Skin epidermis (tissue), 12 donors: ENCODE results near the gene VSIG2.
"Not testable (repeated sequence)": the region's sequence is repeated elsewhere in the genome, so short reads cannot be mapped to it uniquely, and the experiment has no call there.

Experiments
- H3K27ac ChIP-seq, 21 experiments: fragments of 200-600 bp; sonication (generic) in 11 of 21; one replicate each; pipeline ENCODE4 v1.5.0; 2020; ENCODE audit warnings: mild to moderate bottlenecking in 3 of 21, inconsistent platforms in 2 of 21, moderate library complexity in 2 of 21
- H3K4me3 ChIP-seq, 7 experiments: fragments of 200-600 bp; sonication (generic) in 2 of 7; one replicate each; pipeline ENCODE4 v1.5.0; 2020; ENCODE audit warnings: inconsistent platforms in 2 of 7, mild to moderate bottlenecking in 2 of 7, moderate library complexity in 1 of 7

Gene VSIG2, protein sequence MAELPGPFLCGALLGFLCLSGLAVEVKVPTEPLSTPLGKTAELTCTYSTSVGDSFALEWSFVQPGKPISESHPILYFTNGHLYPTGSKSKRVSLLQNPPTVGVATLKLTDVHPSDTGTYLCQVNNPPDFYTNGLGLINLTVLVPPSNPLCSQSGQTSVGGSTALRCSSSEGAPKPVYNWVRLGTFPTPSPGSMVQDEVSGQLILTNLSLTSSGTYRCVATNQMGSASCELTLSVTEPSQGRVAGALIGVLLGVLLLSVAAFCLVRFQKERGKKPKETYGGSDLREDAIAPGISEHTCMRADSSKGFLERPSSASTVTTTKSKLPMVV

GRCh38 chr11:124751741-124752470, at the start of gene VSIG2:
Gene VSIG2 (minus strand): TSS chr11:124752255. CDS start chr11:124752137, 118 bp downstream.
- Histone ChIP-seq H3K27ac (peak within 1 kb of the TSS in 3 of 21 experiments; percentile 14 to 22 (median 19)), H3K4me3 (peak within 1 kb of the TSS in 1 of 7 experiments; percentile 17)

DNA sequence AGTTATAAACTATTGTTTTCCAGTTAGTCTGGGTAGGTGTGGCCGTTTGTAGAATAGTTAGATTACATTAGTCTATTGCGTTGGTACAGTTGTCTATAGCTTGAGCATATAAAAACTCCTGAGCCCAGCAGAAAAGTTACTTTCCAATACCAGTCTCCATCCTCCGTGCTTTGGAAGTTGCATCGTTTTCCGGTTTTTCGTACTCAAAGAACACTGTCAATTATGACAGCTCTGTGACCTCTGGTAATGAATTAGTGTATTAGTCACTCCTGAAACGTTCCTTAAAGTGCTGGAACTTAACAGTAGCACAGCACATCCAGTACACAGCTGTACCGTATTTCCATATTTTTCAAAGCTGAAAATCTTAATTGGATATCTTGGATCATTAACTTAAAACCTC, 49.0 kb upstream of the VSIG2 start:
- Histone ChIP-seq H3K4me3 (peak overlapping the region; percentile 72 to 98 (median 83)), H3K27ac (peak overlapping the region; percentile 85 to 99 (median 97))

DNA sequence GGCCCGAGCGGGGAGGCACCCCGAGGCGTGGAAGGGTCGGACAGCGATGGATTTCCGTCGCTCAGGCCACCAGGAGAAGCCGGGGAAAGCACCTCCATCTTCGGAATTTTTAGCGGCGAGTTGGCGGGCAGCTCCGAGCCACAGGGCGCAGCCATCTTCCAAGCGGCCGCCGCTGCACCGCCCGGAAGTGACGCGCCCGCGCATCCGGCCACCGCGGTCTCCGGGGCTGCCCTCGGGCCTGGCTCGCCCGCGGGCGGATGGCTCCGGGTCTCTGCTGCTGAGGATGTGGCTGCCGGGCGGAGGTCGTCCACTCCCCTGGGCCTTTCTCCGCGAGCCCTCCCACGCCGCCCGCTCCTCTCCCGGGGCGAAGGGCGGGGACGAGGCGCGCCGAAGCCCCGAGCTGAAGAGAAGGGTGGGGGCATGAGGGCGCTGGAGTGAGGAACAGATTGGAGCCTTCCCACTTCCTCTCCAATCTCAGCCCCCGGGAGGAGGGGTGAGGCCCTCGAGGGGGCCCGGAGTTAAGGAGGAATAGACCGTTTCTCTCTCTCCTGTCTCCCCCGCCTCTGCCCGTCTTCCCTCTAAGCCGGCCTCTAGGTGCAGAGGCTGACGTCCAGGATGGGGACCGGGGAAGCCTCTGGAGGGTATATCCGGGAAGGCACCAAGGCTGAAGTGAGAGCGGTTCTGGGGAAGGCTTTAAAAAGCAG, 48.3 kb upstream of the VSIG2 start, which contains the start of gene MSANTD2:
Gene MSANTD2 (minus strand): TSS at position 181 of the 704 bp plus-strand sequence. CDS start 26 bp downstream, at position 155.
- H3K4me3 ChIP-seq, result peak within 1 kb of the TSS; percentile 72 to 98 (median 83)

DNA sequence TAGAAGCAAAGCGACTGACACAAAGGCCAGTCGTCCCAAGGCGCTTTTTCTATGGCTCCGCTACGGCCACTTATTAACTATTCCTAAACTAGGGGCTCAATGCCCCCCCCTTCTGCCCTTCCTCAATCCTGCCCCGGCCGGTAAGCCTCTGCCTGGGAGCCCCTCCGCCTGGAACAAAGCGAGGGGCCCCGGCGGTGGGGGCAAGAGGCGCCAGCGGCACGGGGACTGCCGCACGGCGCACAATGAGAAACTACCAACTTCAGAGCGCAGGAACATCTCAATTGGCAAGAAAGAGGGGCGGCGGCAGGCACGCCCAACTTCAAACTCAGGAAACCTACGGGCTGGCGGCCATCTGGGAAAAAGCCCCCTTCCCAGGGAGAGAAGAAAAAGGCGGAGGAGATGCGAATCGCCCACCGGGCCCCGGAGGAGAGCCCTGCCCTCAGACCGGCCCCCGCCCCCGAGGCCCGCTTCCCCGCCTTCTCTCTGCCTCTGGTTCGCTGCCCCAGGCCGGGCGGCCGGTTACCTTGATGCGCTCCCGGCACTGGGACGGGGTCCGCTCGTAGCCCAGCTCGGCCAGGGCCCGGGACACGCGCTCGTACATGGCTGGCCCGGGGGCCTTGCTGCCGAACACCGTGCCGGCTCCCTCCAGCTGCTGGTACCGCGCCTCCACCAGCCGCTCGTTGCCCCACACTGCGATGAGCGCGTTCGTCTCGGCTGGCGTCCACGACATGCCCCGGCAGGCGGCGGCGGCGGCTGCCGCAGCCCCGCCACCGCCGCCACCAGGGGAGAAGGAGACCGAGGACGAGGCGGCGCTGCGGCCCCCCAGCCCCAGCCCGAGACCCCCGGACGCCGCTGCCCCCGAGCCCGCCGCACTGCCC, 47.5 kb upstream of the VSIG2 start:
- Histone ChIP-seq H3K27ac (peak overlapping the region; percentile 85 to 99 (median 97)), H3K4me3 (peak overlapping the region; percentile 72 to 98 (median 83))

More for the DNA sequence above, 48.3 kb upstream of the VSIG2 start, which contains the start of gene MSANTD2:
- H3K27ac ChIP-seq, result peak within 1 kb of the TSS; percentile 85 to 99 (median 97)

DNA sequence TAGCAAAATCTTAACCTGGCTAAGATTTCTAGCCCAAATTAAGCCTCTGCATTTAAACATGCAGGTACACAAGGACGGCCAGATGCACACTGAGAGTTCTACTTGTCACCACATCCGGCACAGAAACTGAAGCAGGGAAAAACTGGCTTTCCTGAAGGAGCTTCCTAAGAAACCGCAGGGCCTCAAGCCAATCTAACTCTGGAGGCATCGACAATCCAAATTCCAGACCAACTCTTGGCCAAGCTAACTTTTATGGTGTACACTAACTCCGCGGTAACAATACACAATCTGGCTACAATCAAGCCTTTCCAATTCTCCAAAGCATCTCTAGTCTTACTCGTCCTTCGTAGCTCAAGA, 46.9 kb upstream of the VSIG2 start:
- Histone ChIP-seq H3K27ac (peak overlapping the region in 18 of 21 experiments; percentile 85 to 99 (median 98)), H3K4me3 (peak overlapping the region; percentile 72 to 98 (median 83))

DNA sequence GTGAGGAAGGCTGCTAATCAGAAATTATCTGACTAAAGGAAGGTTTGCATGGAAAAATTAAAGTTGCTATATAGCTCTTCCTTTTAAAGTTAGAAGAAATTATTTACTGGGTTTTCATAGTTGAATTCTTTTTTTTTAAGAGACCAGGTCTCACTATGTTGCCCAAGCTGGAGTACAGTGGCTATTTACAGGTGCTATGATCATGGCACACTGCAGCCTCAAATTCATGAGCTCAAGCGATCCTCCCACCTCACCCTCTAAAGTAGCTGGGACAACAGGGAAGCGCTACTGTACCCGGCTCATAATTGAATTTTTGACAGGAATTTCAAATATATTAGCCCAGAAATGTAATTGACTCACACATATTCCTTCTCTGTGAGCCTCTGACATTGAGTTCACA, 44.3 kb upstream of the VSIG2 start:
- no peak overlapping the region for H3K4me3 ChIP-seq
- no peak overlapping the region for H3K27ac ChIP-seq

DNA sequence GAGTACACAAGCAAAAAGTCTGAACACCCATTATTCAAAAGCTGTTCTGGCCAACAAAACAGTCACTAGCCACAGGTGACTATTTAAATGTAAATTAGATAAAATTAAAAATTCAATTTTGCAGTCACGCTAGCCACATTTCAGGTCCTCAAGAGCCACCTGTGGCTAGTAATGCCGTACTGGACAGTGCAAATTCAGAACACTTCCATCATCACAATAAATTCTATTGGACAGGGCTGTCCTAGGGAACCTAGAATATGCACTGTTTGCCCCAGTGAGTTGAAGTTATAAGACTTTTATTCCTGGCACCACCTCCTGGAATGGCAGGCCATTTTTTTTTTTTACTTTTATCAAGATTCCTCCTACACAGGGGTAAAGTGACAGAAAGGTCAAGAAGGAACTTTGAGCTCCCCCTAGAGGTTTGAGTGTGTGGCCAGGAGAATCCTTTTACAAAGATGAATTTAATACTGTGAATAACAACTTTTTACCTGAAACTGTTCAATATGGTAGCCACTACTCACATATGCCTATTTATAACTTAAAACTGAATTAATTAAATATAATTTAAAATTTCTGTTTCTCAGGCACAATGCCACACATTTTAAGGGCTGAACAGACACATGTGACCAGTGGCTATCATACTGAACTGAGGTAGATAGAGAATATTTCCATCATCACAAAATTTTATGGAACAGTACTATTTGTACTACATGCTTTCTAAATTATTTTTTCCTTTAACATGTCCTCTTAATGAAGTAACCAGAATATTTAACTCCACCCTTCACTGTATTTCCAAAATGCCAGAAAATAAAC, 41.6 kb upstream of the VSIG2 start:
- H3K27ac ChIP-seq, result no peak overlapping the region
- H3K4me3 ChIP-seq, result no peak overlapping the region

DNA sequence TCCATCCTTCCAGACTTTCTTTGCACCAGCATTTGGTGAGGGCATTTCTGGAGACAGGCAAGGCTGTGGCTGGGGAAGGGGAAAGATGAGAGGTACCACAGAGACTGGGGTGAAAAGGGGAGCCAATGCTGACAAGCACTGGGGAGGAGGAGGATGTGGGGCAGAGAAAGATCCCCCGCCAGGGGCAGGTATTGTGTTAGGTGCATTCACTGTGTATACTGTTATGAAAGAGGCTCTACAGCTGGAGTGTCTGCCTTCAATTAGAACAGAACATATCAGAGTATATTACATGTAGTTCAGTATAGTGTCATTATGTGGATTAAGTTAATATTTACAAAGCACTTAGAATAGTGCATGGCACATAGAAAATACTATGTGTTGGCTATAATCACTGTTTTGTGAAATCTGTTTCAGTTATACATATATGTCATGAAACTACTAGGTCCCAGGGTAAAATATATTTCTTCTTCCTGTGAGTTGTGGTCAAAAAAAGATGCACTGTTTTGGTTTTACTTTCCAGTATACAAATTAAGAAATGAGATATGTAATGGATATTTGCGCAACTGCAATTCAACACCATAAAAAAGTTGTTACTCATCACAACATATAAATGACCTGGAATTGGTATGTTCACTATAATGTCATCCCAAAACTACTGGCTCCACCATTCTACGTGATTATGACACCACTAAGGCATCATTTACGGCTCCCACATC, 39.7 kb upstream of the VSIG2 start:
- no peak overlapping the region for H3K27ac ChIP-seq
- H3K4me3 ChIP-seq, result no peak overlapping the region

- Histone ChIP-seq H3K4me3 (no peak overlapping the region), H3K27ac (no peak overlapping the region)
These were observed 36.5 kb upstream of the VSIG2 start for GRCh38 chr11:124788521-124788920.

DNA sequence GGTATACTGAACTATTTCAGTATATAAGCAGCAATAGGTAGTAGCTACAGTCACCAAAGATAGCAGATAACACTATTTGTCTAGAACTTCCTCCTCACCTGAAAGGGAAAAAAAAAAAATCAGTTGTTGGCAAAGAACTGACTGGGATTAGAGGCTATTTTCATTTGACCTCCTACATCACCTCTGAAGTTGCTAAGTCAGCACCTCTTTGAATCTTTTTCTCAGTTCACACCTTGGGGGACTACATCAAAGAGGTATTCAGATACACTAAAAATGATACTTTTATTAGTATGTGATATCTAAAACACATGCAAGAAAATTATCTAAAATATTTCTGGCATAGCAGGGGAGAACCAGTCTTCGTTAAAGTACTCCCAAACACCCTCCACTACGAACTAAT, 32.0 kb upstream of the VSIG2 start:
- Histone ChIP-seq H3K27ac (no peak overlapping the region), H3K4me3 (no peak overlapping the region)

DNA sequence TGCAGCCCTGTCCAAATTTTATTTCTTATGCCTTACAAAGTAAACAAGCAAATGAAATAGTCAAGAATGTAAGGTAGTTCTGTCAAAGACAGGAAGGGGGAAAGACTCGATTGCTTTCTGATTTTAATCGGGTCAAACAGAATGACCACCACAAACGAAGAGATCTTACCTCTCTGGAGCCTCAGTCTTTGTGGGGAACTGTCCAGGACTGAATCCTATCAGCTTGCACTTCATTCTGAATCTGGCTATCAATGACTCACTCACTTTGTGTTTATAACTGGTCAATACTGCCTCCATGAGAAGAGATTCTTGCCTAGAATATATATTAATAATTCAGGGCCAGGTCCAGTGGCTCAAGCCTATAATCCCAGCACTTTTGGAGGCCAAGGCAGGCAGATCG, 30.9 kb upstream of the VSIG2 start:
- H3K4me3 ChIP-seq, result no peak overlapping the region
- no peak overlapping the region for H3K27ac ChIP-seq

DNA sequence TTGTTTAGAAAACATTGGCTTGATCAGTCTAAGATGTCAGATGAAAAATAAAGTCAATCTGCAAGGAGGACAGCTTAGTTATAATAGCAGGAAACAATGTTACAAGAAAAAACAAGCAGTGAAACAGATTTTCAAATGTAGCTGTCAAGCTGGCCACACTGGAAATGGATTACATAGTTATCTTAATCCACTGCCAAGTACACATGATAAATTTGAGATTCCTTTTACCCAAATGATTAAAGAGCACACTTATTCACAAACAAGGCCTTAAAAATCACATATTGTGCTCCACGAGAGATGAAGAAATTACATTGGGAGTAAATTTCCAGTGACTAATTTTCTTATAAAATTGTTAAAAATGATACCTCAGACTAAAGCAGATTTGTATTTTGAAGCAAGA, 27.5 kb upstream of the VSIG2 start:
- Histone ChIP-seq H3K27ac (no peak overlapping the region), H3K4me3 (no peak overlapping the region)

DNA sequence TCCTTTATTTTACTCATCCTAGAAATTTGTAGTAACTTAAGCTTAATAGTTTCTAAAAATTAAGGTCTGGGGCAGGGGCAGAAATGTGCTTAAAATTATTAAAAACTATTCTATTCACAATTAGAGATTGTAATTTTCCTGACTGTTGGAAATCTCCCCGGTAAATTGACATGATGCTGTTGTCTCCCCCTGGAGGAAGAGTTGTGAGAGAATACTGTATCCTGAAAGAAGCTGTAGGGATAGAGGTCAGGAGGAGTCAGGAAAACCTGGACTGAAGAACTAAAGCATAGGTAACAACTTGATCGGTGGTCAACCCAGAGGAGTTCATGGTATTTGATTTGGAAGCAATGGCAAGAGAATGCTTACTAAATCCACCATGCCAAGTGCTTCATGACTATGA, 26.2 kb upstream of the VSIG2 start:
- no peak overlapping the region for H3K27ac ChIP-seq

GRCh38 chr11:124776865-124777645, 25.0 kb upstream of the VSIG2 start:
- H3K4me3 ChIP-seq, result no peak overlapping the region
- H3K27ac ChIP-seq, result no peak overlapping the region

More for the DNA sequence above, 26.2 kb upstream of the VSIG2 start:
- H3K4me3 ChIP-seq, result no peak overlapping the region

DNA sequence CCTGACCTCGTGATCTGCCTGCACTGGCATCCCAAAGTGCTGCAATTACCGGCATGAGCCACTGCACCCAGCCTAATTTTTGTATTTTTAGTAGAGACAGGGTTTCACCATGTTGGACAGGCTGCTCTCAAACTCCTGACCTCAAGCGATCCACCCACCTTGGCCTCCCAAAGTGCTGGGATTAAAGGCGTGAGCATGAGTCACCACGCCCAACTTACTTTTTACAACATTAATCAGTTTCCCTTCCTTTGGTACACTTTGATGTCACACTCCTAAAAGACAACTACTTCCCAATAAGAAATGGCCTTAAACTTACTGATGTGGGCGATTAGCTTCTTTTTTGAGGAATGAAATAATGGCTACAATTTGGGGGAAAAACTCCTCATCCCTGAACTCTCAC, 18.9 kb upstream of the VSIG2 start:
- H3K4me3 ChIP-seq, H3K27ac ChIP-seq: not testable (repeated sequence)

GRCh38 chr11:124769806-124770774, 18.0 kb upstream of the VSIG2 start:
- Histone ChIP-seq H3K27ac (no peak overlapping the region), H3K4me3 (no peak overlapping the region)
